Left lung (tissue), 10 donors: ENCODE results near the gene ALK. TPM values are rescaled to one million over a fixed set of nuclear protein-coding genes. Genes with fewer than 3 reads are reported as not detected.

ENCODE experiments used
- ATAC-seq: fragments of 200-7000 bp; cut with Tn5 transposase; one replicate; pipeline ENCODE4 v1.9.1; 2020; ENCODE audit warnings: moderate library complexity
- DNase-seq, 4 donors: peaks; one replicate each; pipeline ENCODE4 v3.0.0-alpha.2; 2013 to 2020
- H3K27ac ChIP-seq, 2 donors: fragments of 200-600 bp; sonication (generic) in 1 of 2; one replicate each; pipeline versions ENCODE4 v1.5.0 to v1.8.0; 2020 to 2021
- H3K27me3 ChIP-seq, 2 donors: fragments of 200-600 bp; sonication (generic) in 1 of 2; one replicate each; pipeline versions ENCODE4 v1.5.0 to v1.8.0; 2020 to 2021
- H3K36me3 ChIP-seq, 2 donors: fragments of 200-600 bp; sonication (generic) in 1 of 2; one replicate each; pipeline versions ENCODE4 v1.5.0 to v1.8.0; 2020 to 2021
- H3K4me1 ChIP-seq, 2 donors: fragments of 200-600 bp; one replicate each; pipeline ENCODE4 v1.8.0; 2021
- H3K4me3 ChIP-seq, 2 donors: fragments of 200-600 bp; sonication (generic) in 1 of 2; one replicate each; pipeline versions ENCODE4 v1.5.0 to v1.8.0; 2020 to 2021; ENCODE audit warnings: mild to moderate bottlenecking in 1 of 2
- H3K9me3 ChIP-seq, 2 donors: fragments of 200-600 bp; sonication (generic) in 1 of 2; one replicate each; pipeline versions ENCODE4 v1.5.0 to v1.8.0; 2020 to 2021
- CTCF ChIP-seq, 2 donors: fragments of 200-600 bp; sonication (generic) in 1 of 2; IDR thresholded peaks; one replicate each; pipeline versions ENCODE4 v1.5.0 to v1.8.0; 2021; ENCODE audit warnings: antibody characterized with exemption in 2 of 2
- intact Hi-C, 2 donors: fragments of 100-400 bp; cut with DNase I; formaldehyde crosslinking; loops; one replicate each; pipeline versions ENCODE4 v1.11.2 to v1.14.2; 2022
- polyA plus RNA-seq, 6 donors: library from polyadenylated mRNA; unstranded; fragments of 120-200 nt; gene quantifications; one replicate each; pipeline ENCODE4 v1.2.1, GENCODE V29; 2013; ENCODE audit not compliant: insufficient read length in 6 of 6
- total RNA-seq, 2 donors: library from RNA; stranded (reverse); fragmentation: NEBNext Ultra II Directional; extraction: Animal tissue kit (Norgen Biotek cat#: 25700); gene quantifications; one replicate each; pipeline ENCODE4 v1.2.1, GENCODE V29; 2021
- donor health status: DM: no; HTN: yes; CAD: no.
- donor health status: DM: no; HTN: no; CAD: no.

ALK gene
- total and polyA plus RNA-seq, 8 donors = 0.06 to 0.70 (median 0.12) TPM; not detected in 2

GRCh38 chr2:29714333-29714732, 207.1 kb downstream of the ALK start:
- Histone ChIP-seq H3K36me3 (no peaks in the 10 kb centered on the region), H3K27me3 (peaks cover 0 to 8% of the 10 kb centered on the region in 2 donors), H3K27ac (no peak overlapping the region), H3K9me3 (no peaks in the 10 kb centered on the region), H3K4me3 (no peak overlapping the region), H3K4me1 (no peaks in the 10 kb centered on the region)
- no peak for ATAC-seq
- TF ChIP-seq CTCF (IDR thresholded peaks at IDR 0.05) = no peak
- no peak for DNase-seq
- intact Hi-C loops = no loop called here

GRCh38 chr2:29706171-29706720, 215.1 kb downstream of the ALK start:
- H3K27ac ChIP-seq = no peak overlapping the region
- ATAC-seq (no peak), DNase-seq (no peak)

GRCh38 chr2:29705616-29706015, 215.8 kb downstream of the ALK start:
- no peaks in the 10 kb centered on the region for H3K4me1 ChIP-seq
- H3K27ac ChIP-seq = no peak overlapping the region
- intact Hi-C loops = no loop called here
- no peaks in the 10 kb centered on the region for H3K9me3 ChIP-seq
- no peak for TF ChIP-seq CTCF (IDR thresholded peaks at IDR 0.05)
- no peaks in the 10 kb centered on the region for H3K27me3 ChIP-seq
- no peaks in the 10 kb centered on the region for H3K36me3 ChIP-seq
- no peak overlapping the region for H3K4me3 ChIP-seq
- DNase-seq = no peak
- no peak for ATAC-seq

More at GRCh38 chr2:29706171-29706720, 215.1 kb downstream of the ALK start:
- Histone ChIP-seq H3K36me3 (no peaks in the 10 kb centered on the region), H3K4me3 (no peak overlapping the region), H3K27me3 (no peaks in the 10 kb centered on the region), H3K9me3 (no peaks in the 10 kb centered on the region), H3K4me1 (no peaks in the 10 kb centered on the region)
- no peak for TF ChIP-seq CTCF (IDR thresholded peaks at IDR 0.05)
- intact Hi-C loops = no loop called here

- intact Hi-C loops = no loop called here
These were observed 218.1 kb downstream of the ALK start for GRCh38 chr2:29703336-29703735.

GRCh38 chr2:29702276-29702675, 219.1 kb downstream of the ALK start:
- intact Hi-C loops = no loop called here
- Histone ChIP-seq H3K27ac (no peak overlapping the region), H3K9me3 (no peaks in the 10 kb centered on the region), H3K4me1 (no peaks in the 10 kb centered on the region), H3K4me3 (no peak overlapping the region), H3K36me3 (no peaks in the 10 kb centered on the region), H3K27me3 (no peaks in the 10 kb centered on the region)
- DNase-seq = no peak
- no peak for ATAC-seq
- no peak for TF ChIP-seq CTCF (IDR thresholded peaks at IDR 0.05)

More at GRCh38 chr2:29703336-29703735, 218.1 kb downstream of the ALK start:
- no peaks in the 10 kb centered on the region for H3K36me3 ChIP-seq
- no peak for TF ChIP-seq CTCF (IDR thresholded peaks at IDR 0.05)
- no peaks in the 10 kb centered on the region for H3K9me3 ChIP-seq
- no peaks in the 10 kb centered on the region for H3K27me3 ChIP-seq
- DNase-seq = no peak
- no peak overlapping the region for H3K4me3 ChIP-seq
- H3K4me1 ChIP-seq = no peaks in the 10 kb centered on the region
- H3K27ac ChIP-seq = no peak overlapping the region
- no peak for ATAC-seq
